ENCODE measurements around the gene RAD51B. TPM values are rescaled to one million over a fixed set of nuclear protein-coding genes. Genes with fewer than 3 reads are reported as not detected.

RAD51B gene
- total and polyA plus RNA-seq, 2 donors (not counting 1 experiment from before 2014, with no cell fraction given) = 4.6 to 16.3 TPM

DNA sequence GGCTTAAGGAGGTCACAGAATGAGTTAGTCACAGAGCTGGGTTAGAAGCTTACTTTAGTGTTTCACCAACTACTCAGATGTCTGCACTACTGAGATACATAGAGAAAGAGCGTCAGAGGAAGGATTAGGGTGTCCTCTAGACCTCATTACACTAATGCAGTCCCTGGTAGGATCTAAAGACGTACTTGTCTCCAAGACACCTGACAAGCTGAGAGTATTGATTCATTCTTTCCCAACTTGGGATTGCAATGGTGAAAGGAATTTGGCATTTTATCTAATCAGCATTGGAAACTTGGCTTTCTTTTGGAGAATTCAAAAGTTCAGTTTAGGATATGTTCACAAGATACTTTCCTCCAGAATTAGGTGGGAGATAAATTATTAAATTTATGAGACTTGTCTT, 571.2 kb downstream of the RAD51B start:
- Histone ChIP-seq H3K4me2 (ENCODE audit: extremely low read depth, insufficient read depth, low read length) (no peak overlapping the region), H2AFZ (ENCODE audit: low read length) (no peak overlapping the region), H3K4me1 (ENCODE audit: control insufficient read depth, extremely low read depth, insufficient read depth, low read length) (peaks cover 22% of the 10 kb centered on the region), H3K27ac (ENCODE audit: insufficient read depth, low read length) (no peak overlapping the region), H3K9me3 (ENCODE audit: control insufficient read depth, insufficient read depth, low read depth, low read length) (no peaks in the 10 kb centered on the region), H3K9ac (ENCODE audit: insufficient read depth, low read length) (no peak overlapping the region), H3K4me3 (replicated peaks in 1 of 4; ENCODE audit: control extremely low read depth in 1 of 4, insufficient read depth in 1 of 4, low read depth in 3 of 4, low read length in 4 of 4) (no peak overlapping the region), H3K79me2 (ENCODE audit: control insufficient read depth, insufficient read depth, low read length) (no peaks in the 10 kb centered on the region), H3K36me3 (ENCODE audit: control insufficient read depth, insufficient read depth, low read length) (no peaks in the 10 kb centered on the region), H3K27me3 (ENCODE audit: control insufficient read depth, insufficient read depth, low read length) (no peaks in the 10 kb centered on the region), H4K20me1 (ENCODE audit: control insufficient read depth, extremely low read depth, insufficient read depth, low read length) (no peaks in the 10 kb centered on the region)
- peak in 1 of 2 donors; percentile 56 for DNase-seq (ENCODE audit: low read depth in 2 of 2)
- TF ChIP-seq EZH2 (IDR thresholded peaks at IDR 0.05; ENCODE audit: low read length, missing control alignments) = no peak
- TF ChIP-seq, protein P1, sequence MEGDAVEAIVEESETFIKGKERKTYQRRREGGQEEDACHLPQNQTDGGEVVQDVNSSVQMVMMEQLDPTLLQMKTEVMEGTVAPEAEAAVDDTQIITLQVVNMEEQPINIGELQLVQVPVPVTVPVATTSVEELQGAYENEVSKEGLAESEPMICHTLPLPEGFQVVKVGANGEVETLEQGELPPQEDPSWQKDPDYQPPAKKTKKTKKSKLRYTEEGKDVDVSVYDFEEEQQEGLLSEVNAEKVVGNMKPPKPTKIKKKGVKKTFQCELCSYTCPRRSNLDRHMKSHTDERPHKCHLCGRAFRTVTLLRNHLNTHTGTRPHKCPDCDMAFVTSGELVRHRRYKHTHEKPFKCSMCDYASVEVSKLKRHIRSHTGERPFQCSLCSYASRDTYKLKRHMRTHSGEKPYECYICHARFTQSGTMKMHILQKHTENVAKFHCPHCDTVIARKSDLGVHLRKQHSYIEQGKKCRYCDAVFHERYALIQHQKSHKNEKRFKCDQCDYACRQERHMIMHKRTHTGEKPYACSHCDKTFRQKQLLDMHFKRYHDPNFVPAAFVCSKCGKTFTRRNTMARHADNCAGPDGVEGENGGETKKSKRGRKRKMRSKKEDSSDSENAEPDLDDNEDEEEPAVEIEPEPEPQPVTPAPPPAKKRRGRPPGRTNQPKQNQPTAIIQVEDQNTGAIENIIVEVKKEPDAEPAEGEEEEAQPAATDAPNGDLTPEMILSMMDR (conservative IDR thresholded peaks at IDR 0.05 in 1 of 2, IDR thresholded peaks at IDR 0.05 in 1 of 2; ENCODE audit: low read depth in 1 of 2, low read length in 2 of 2) = no peak

DNA sequence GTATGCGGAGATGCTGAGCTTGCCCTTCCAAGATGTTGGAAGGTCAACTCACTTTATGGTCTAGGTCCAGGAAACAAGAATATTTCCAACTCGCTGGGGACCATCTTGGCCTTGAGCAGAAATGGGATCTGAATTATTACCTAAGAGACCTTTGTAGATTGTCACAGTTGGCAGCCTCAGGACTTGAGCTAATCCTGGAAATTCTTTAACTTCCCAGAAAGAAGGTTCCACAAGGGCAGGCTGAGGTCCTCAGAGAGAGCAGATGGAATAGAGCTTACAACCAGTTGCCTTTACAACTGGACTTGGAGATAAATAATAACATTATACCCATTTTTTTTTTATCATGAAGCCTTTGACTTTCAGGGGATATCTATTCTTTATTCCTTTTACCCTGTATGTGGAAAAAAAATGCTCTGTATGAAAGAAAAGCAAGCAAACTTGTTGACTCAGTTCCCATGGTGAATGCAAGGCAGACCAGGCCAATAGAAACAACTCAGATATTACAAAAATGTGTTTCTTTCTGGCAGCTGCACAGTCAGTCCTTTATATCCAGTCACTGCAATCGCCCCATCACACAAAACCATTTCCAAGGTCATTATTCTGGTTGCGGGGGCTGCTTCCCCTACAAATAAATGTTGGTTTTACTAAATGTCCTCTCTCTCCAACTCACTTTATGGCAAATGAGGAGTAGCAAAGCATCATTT, 571.9 kb downstream of the RAD51B start:
- Histone ChIP-seq H3K9ac (ENCODE audit: insufficient read depth, low read length) (no peak overlapping the region), H2AFZ (ENCODE audit: low read length) (no peak overlapping the region), H3K27me3 (ENCODE audit: control insufficient read depth, insufficient read depth, low read length) (no peaks in the 10 kb centered on the region), H4K20me1 (ENCODE audit: control insufficient read depth, extremely low read depth, insufficient read depth, low read length) (no peaks in the 10 kb centered on the region), H3K4me1 (ENCODE audit: control insufficient read depth, extremely low read depth, insufficient read depth, low read length) (peaks cover 27% of the 10 kb centered on the region), H3K9me3 (ENCODE audit: control insufficient read depth, insufficient read depth, low read depth, low read length) (no peaks in the 10 kb centered on the region), H3K36me3 (ENCODE audit: control insufficient read depth, insufficient read depth, low read length) (no peaks in the 10 kb centered on the region), H3K4me3 (replicated peaks in 1 of 4; ENCODE audit: control extremely low read depth in 1 of 4, insufficient read depth in 1 of 4, low read depth in 3 of 4, low read length in 4 of 4) (no peak overlapping the region), H3K27ac (ENCODE audit: insufficient read depth, low read length) (peak overlapping the region; percentile 17), H3K4me2 (ENCODE audit: extremely low read depth, insufficient read depth, low read length) (no peak overlapping the region), H3K79me2 (ENCODE audit: control insufficient read depth, insufficient read depth, low read length) (no peaks in the 10 kb centered on the region)
- no peak for TF ChIP-seq EZH2 (IDR thresholded peaks at IDR 0.05; ENCODE audit: low read length, missing control alignments)
- TF ChIP-seq, protein P1 (conservative IDR thresholded peaks at IDR 0.05 in 1 of 2, IDR thresholded peaks at IDR 0.05 in 1 of 2; ENCODE audit: low read depth in 1 of 2, low read length in 2 of 2) = no peak
- peak; percentile 65 to 93 for DNase-seq (ENCODE audit: low read depth in 2 of 2)

DNA sequence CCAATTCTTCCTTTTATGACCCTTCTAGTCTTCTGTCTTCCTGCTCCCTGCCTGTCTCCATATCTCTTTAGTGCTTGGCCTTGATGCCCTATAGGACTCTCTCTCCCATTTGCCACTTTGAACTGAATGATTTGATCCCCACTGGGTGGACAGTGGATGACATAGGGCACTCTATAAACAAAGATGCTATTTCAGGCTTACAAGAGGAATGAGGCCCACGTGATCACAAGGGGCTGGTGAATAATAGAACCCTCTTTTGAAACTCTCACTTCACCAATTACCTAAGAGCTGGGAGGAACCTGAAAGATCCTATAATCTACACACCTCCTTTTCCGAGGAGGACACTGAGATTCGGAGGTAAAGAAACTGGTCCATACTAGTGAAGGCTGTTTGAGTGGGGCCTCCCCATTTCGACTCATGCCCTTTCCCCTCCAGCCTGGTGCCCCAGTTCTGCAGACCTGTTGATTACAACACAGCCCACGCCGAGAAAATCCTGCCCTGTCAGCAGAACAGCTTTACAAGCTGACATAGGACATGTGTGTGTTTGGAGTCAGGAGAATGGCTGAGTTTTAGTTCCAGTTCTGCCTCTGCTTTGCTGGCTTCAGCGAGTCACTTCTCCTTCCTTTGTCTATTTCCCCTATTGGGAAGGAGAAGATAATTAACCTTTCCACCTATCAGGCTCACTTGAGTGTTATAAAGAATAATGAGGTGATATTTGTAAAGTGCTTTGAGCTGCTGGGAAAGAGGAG, 573.0 kb downstream of the RAD51B start:
- no peaks in the 10 kb centered on the region for H3K79me2 ChIP-seq (ENCODE audit: control insufficient read depth, insufficient read depth, low read length)
- no peaks in the 10 kb centered on the region for H3K9me3 ChIP-seq (ENCODE audit: control insufficient read depth, insufficient read depth, low read depth, low read length)
- H4K20me1 ChIP-seq (ENCODE audit: control insufficient read depth, extremely low read depth, insufficient read depth, low read length) = no peaks in the 10 kb centered on the region
- TF ChIP-seq, protein P1 (conservative IDR thresholded peaks at IDR 0.05 in 1 of 2, IDR thresholded peaks at IDR 0.05 in 1 of 2; ENCODE audit: low read depth in 1 of 2, low read length in 2 of 2) = no peak
- no peak for TF ChIP-seq EZH2 (IDR thresholded peaks at IDR 0.05; ENCODE audit: low read length, missing control alignments)
- H3K27me3 ChIP-seq (ENCODE audit: control insufficient read depth, insufficient read depth, low read length) = no peaks in the 10 kb centered on the region
- no peak overlapping the region for H3K9ac ChIP-seq (ENCODE audit: insufficient read depth, low read length)
- H3K36me3 ChIP-seq (ENCODE audit: control insufficient read depth, insufficient read depth, low read length) = no peaks in the 10 kb centered on the region
- H3K4me1 ChIP-seq (ENCODE audit: control insufficient read depth, extremely low read depth, insufficient read depth, low read length) = peaks cover 32% of the 10 kb centered on the region
- no peak overlapping the region for H3K4me2 ChIP-seq (ENCODE audit: extremely low read depth, insufficient read depth, low read length)
- no peak overlapping the region for H3K27ac ChIP-seq (ENCODE audit: insufficient read depth, low read length)
- H3K4me3 ChIP-seq (replicated peaks in 1 of 4; ENCODE audit: control extremely low read depth in 1 of 4, insufficient read depth in 1 of 4, low read depth in 3 of 4, low read length in 4 of 4) = no peak overlapping the region
- DNase-seq (ENCODE audit: low read depth in 2 of 2) = peak in 1 of 2 donors; percentile 60
- H2AFZ ChIP-seq (ENCODE audit: low read length) = no peak overlapping the region
